PC-3 (cell line): Measurements from ENCODE around the gene MBD6. TPM values are rescaled to one million over a fixed set of nuclear protein-coding genes. Genes with fewer than 3 reads are reported as not detected.

Source experiments
- ATAC-seq: fragments of 200-7000 bp; cut with Tn5 transposase; 2 replicates; pipeline ENCODE4 v1.9.1; 2020; ENCODE audit warnings: mild to moderate bottlenecking, moderate library complexity
- BruUV-seq: library from RNA; stranded (reverse); fragments of 400-500 nt; replicated peaks from 2 replicates; lab custom pipeline; 2021; lab: Mats Ljungman, UMichigan
- CTCF ChIA-PET: fragments of 300-600 bp; sonication (Branson Sonifier 250); formaldehyde crosslinking; loops from one replicate; lab custom pipeline; 2022; ENCODE audit warnings: antibody characterized with exemption; lab: Charles Lee
- POLR2A ChIA-PET: fragments of 300-600 bp; sonication (Branson Sonifier 250); formaldehyde crosslinking; loops from one replicate; lab custom pipeline; 2022; ENCODE audit warnings: antibody characterized with exemption; ENCODE audit not compliant: unreplicated experiment; lab: Charles Lee
- DNase-seq: peaks from one replicate; pipeline ENCODE4 v3.0.0-alpha.2; 2015
- H2AFZ ChIP-seq: fragments of 300-600 bp; sonication (generic); 2 replicates; pipeline ENCODE4 v1.6.0; 2016; ENCODE audit warnings: antibody characterized with exemption, low read length
- H3F3A ChIP-seq: fragments of 300-600 bp; sonication (generic); one replicate; pipeline ENCODE4 v1.6.0; 2017; ENCODE audit warnings: antibody characterized with exemption, low read length, control low read depth, mild to moderate bottlenecking; ENCODE audit not compliant: unreplicated experiment
- H3K27ac ChIP-seq: fragments of 300-600 bp; sonication (generic); 2 replicates; pipeline ENCODE4 v1.5.1; 2016; ENCODE audit warnings: mild to moderate bottlenecking, low read length
- H3K27me3 ChIP-seq: fragments of 300-600 bp; sonication (generic); 2 replicates; pipeline ENCODE4 v1.6.1; 2016; ENCODE audit warnings: low read length, mixed read lengths
- H3K36me3 ChIP-seq: fragments of 300-600 bp; sonication (generic); 2 replicates; pipeline ENCODE4 v1.6.1; 2016; ENCODE audit warnings: low read depth, mixed run types, low read length, mixed read lengths
- H3K4me1 ChIP-seq: fragments of 300-600 bp; sonication (generic); 2 replicates; pipeline ENCODE4 v1.5.1; 2016; ENCODE audit warnings: low read length; ENCODE audit not compliant: insufficient read depth
- H3K4me2 ChIP-seq: fragments of 300-600 bp; sonication (generic); 2 replicates; pipeline ENCODE4 v1.6.0; 2016; ENCODE audit warnings: low read length
- H3K4me3 ChIP-seq: fragments of 300-600 bp; sonication (generic); 2 replicates; pipeline ENCODE4 v1.5.1; 2016; ENCODE audit warnings: mild to moderate bottlenecking, low read length, mixed read lengths
- H3K79me2 ChIP-seq: fragments of 300-600 bp; sonication (generic); 2 replicates; pipeline ENCODE4 v1.6.1; 2017; ENCODE audit warnings: low read length, mixed read lengths
- H3K9ac ChIP-seq: fragments of 300-600 bp; sonication (generic); 2 replicates; pipeline ENCODE4 v1.6.0; 2016; ENCODE audit warnings: mild to moderate bottlenecking, low read length
- H3K9me2 ChIP-seq: fragments of 300-600 bp; sonication (generic); replicated peaks from 2 replicates; pipeline ENCODE4 v1.6.1; 2016; ENCODE audit warnings: mixed run types, low read length, mixed read lengths
- H3K9me3 ChIP-seq: fragments of 300-600 bp; sonication (generic); 2 replicates; pipeline ENCODE4 v1.6.1; 2016; ENCODE audit warnings: low read length, mixed read lengths
- H4K20me1 ChIP-seq: fragments of 300-600 bp; sonication (generic); 2 replicates; pipeline ENCODE4 v1.6.1; 2016; ENCODE audit warnings: low read length, mixed read lengths
- CTCF ChIP-seq: fragments of 300-600 bp; sonication (generic); conservative IDR thresholded peaks from 2 replicates; pipeline ENCODE4 v1.5.1; 2017; ENCODE audit warnings: antibody characterized with exemption, low read depth, mild to moderate bottlenecking, low read length
- EZH2 ChIP-seq: fragments of 300-600 bp; sonication (generic); IDR thresholded peaks from one replicate; pipeline ENCODE4 v1.6.1; 2017; ENCODE audit warnings: antibody characterized with exemption, mild to moderate bottlenecking, low read length; ENCODE audit not compliant: unreplicated experiment
- EZH2phosphoT487 ChIP-seq: fragments of 300-600 bp; sonication (generic); IDR thresholded peaks from 2 replicates; pipeline ENCODE4 v1.6.1; 2018; ENCODE audit warnings: mild to moderate bottlenecking, antibody characterized with exemption, low read length, borderline replicate concordance
- intact Hi-C: fragments of 100-400 bp; cut with micrococcal nuclease; formaldehyde crosslinking; loops from 2 replicates; pipeline ENCODE4 v1.9.0; 2023
- total RNA-seq: library from RNA; depleted of rRNA; stranded (reverse); fragments of >200 nt; gene quantifications from 2 replicates; pipeline ENCODE4 v1.2.3, GENCODE V29; 2014

Gene MBD6
- total RNA-seq, 1 experiment from 2014 or later, result 13.2 TPM

GRCh38 chr12:57548013-57548315, 25.3 kb downstream of the MBD6 start:
- no peaks in the 10 kb centered on the region for H4K20me1 ChIP-seq
- no peaks in the 10 kb centered on the region for H3K36me3 ChIP-seq
- ATAC-seq, result no peak
- ChIA-PET POLR2A (no interaction called here), CTCF (no interaction called here)
- H2AFZ ChIP-seq, result no peak overlapping the region
- H3K9me3 ChIP-seq, result no peaks in the 10 kb centered on the region
- no TSS peak for BruUV-seq
- no peak for DNase-seq
- H3K79me2 ChIP-seq, result peaks cover 26% of the 10 kb centered on the region
- peak overlapping the region; percentile 90; the same call in 1 of the 2 replicates for H3K4me2 ChIP-seq
- no peak for TF ChIP-seq EZH2phosphoT487
- no peak for TF ChIP-seq EZH2
- TF ChIP-seq CTCF, result no peak
- intact Hi-C loops, result no loop called here
- H3K27me3 ChIP-seq, result no peaks in the 10 kb centered on the region
- H3K27ac ChIP-seq, result no peak overlapping the region
- no peaks in the 10 kb centered on the region for H3K9me2 ChIP-seq
- H3F3A ChIP-seq, result no peaks in the 10 kb centered on the region
- no peak overlapping the region for H3K9ac ChIP-seq
- H3K4me1 ChIP-seq, result peaks cover 15% of the 10 kb centered on the region
- H3K4me3 ChIP-seq, result no peak overlapping the region

GRCh38 chr12:57548488-57548887, 25.9 kb downstream of the MBD6 start:
- ATAC-seq, result no peak
- intact Hi-C loops, result no loop called here
- Histone ChIP-seq H3K4me1 (peaks cover 15% of the 10 kb centered on the region), H3K9me3 (no peaks in the 10 kb centered on the region), H3K27me3 (no peaks in the 10 kb centered on the region), H3K9ac (no peak overlapping the region), H3K36me3 (no peaks in the 10 kb centered on the region), H3K9me2 (no peaks in the 10 kb centered on the region), H3K27ac (no peak overlapping the region), H3K4me3 (no peak overlapping the region), H4K20me1 (no peaks in the 10 kb centered on the region), H3K79me2 (peaks cover 26% of the 10 kb centered on the region), H3F3A (no peaks in the 10 kb centered on the region), H2AFZ (no peak overlapping the region), H3K4me2 (no peak overlapping the region)
- TF ChIP-seq CTCF, result no peak
- ChIA-PET POLR2A (no interaction called here), CTCF (no interaction called here)
- no peak for DNase-seq
- no TSS peak for BruUV-seq

GRCh38 chr12:57549203-57549908, 26.7 kb downstream of the MBD6 start:
- no peak for ATAC-seq
- Histone ChIP-seq H3K27me3 (no peaks in the 10 kb centered on the region), H3K9ac (no peak overlapping the region), H3K9me3 (no peaks in the 10 kb centered on the region), H3K79me2 (peaks cover 26% of the 10 kb centered on the region), H3K4me2 (no peak overlapping the region), H4K20me1 (no peaks in the 10 kb centered on the region), H3K27ac (no peak overlapping the region), H3K4me3 (no peak overlapping the region), H3K36me3 (no peaks in the 10 kb centered on the region), H2AFZ (no peak overlapping the region), H3F3A (no peaks in the 10 kb centered on the region), H3K4me1 (peaks cover 15% of the 10 kb centered on the region), H3K9me2 (no peaks in the 10 kb centered on the region)
- no peak for TF ChIP-seq CTCF
- TF ChIP-seq EZH2, result no peak
- no peak for TF ChIP-seq EZH2phosphoT487
- no TSS peak for BruUV-seq
- DNase-seq, result no peak
- intact Hi-C loops, result no loop called here
- CTCF ChIA-PET, result no interaction called here
- POLR2A ChIA-PET, result no interaction called here
